Panc1 (cell line): ENCODE results near the gene SMIM35. TPM values are rescaled to one million over a fixed set of nuclear protein-coding genes. Genes with fewer than 3 reads are reported as not detected.

ENCODE experiments used
- ATAC-seq: fragments of 200-7000 bp; cut with Tn5 transposase; 2 replicates; pipeline ENCODE4 v1.9.1; 2020; ENCODE audit warnings: mild to moderate bottlenecking, moderate library complexity
- BruUV-seq: library from RNA; stranded (reverse); fragments of 400-500 nt; replicated peaks from 2 replicates; lab custom pipeline; 2021; lab: Mats Ljungman, UMichigan
- CTCF ChIA-PET: fragments of 300-600 bp; sonication (Branson Sonifier 250); formaldehyde crosslinking; loops from one replicate; lab custom pipeline; 2022; ENCODE audit warnings: antibody characterized with exemption; lab: Charles Lee
- POLR2A ChIA-PET: fragments of 300-600 bp; sonication (Branson Sonifier 250); formaldehyde crosslinking; loops from one replicate; lab custom pipeline; 2022; ENCODE audit warnings: antibody characterized with exemption; lab: Charles Lee
- DNase-seq: peaks from one replicate; pipeline ENCODE4 v3.0.0-alpha.2; 2010; ENCODE audit warnings: low read depth, low spot score
- H3K27ac ChIP-seq: 2 replicates; pipeline ENCODE4 v1.5.1; 2011; ENCODE audit warnings: mild to moderate bottlenecking, low read length, inconsistent platforms
- H3K27me3 ChIP-seq: fragments of 200-500 bp; sonication (Bioruptor generic); 2 replicates; pipeline ENCODE4 v1.6.0; 2014; ENCODE audit warnings: low read length, inconsistent platforms; ENCODE audit not compliant: control insufficient read depth, insufficient read depth
- H3K36me3 ChIP-seq: fragments of 200-500 bp; sonication (Bioruptor generic); 2 replicates; pipeline ENCODE4 v1.5.1; 2014; ENCODE audit warnings: inconsistent platforms, mild to moderate bottlenecking, low read length, moderate library complexity; ENCODE audit not compliant: control insufficient read depth, insufficient read depth
- H3K4me1 ChIP-seq: 2 replicates; pipeline ENCODE4 v1.5.1; 2011; ENCODE audit warnings: inconsistent platforms, mild to moderate bottlenecking, low read length, moderate library complexity; ENCODE audit not compliant: control insufficient read depth, insufficient read depth
- H3K4me3 ChIP-seq, 2 experiments: 2 replicates each; pipeline ENCODE4 v1.5.1; 2011 to 2012; ENCODE audit warnings: low read depth in 2 of 2, low read length in 2 of 2, mild to moderate bottlenecking in 2 of 2, inconsistent platforms in 1 of 2, moderate library complexity in 1 of 2
- H3K9me3 ChIP-seq: fragments of 200-500 bp; sonication (Bioruptor generic); 2 replicates; pipeline ENCODE4 v1.5.1; 2014; ENCODE audit warnings: low read depth, mild to moderate bottlenecking, inconsistent platforms, low read length, moderate library complexity; ENCODE audit not compliant: control insufficient read depth, insufficient read depth
- CTCF ChIP-seq: fragments of 450-650 bp; IDR thresholded peaks from 2 replicates; pipeline ENCODE4 v1.5.1; 2017; ENCODE audit warnings: mild to moderate bottlenecking
- POLR2AphosphoS5 ChIP-seq: IDR thresholded peaks from 2 replicates; pipeline ENCODE4 v1.6.1; 2012; ENCODE audit warnings: mild to moderate bottlenecking, low read depth, low read length, moderate library complexity
- REST ChIP-seq, 2 experiments: IDR thresholded peaks; 2 replicates each; pipeline ENCODE4 v1.6.1; 2011 to 2012; ENCODE audit warnings: low read depth in 2 of 2, control low read depth in 1 of 2, low read length in 1 of 2, mild to moderate bottlenecking in 1 of 2, moderate library complexity in 1 of 2; ENCODE audit not compliant: insufficient read depth in 1 of 2
- SIN3A ChIP-seq: IDR thresholded peaks from 2 replicates; pipeline ENCODE4 v1.6.1; 2012; ENCODE audit warnings: low read depth, mild to moderate bottlenecking, low read length, moderate library complexity, borderline replicate concordance; ENCODE audit not compliant: insufficient read depth
- TCF7L2 ChIP-seq: IDR thresholded peaks from 2 replicates; pipeline ENCODE4 v1.6.1; 2011; ENCODE audit warnings: mild to moderate bottlenecking, low read depth, low read length, inconsistent platforms
- in situ Hi-C: cut with HindIII; loops from 2 replicates; pipeline ENCODE4 v1.10.0; 2016; ENCODE audit warnings: low sequenced_read_pairs, low pct_unique_long_range_greater_than_20kb
- intact Hi-C: fragments of 100-400 bp; cut with micrococcal nuclease; formaldehyde crosslinking; loops from one replicate; pipeline ENCODE4 v1.10.0; 2022; ENCODE audit not compliant: unreplicated experiment
- total RNA-seq: library from RNA; stranded (reverse); gene quantifications from one replicate; pipeline ENCODE4 v1.2.1, GENCODE V29; 2021; ENCODE audit not compliant: unreplicated experiment

Gene SMIM35
- total RNA-seq, 1 experiment from 2014 or later = not detected

GRCh38 chr11:118017631-118018315 is 69.0 kb downstream of the SMIM35 start:
- in situ Hi-C loops (no loop called here), intact Hi-C loops (no loop called here)
- no TSS peak for BruUV-seq
- ATAC-seq = no peak
- Histone ChIP-seq H3K27ac (no peak overlapping the region), H3K36me3 (no peaks in the 10 kb centered on the region), H3K9me3 (peaks cover 8% of the 10 kb centered on the region; the same call in 1 of the 2 replicates), H3K27me3 (peaks cover 16% of the 10 kb centered on the region), H3K4me1 (no peaks in the 10 kb centered on the region), H3K4me3 (no peak overlapping the region)
- CTCF ChIA-PET = no interaction called here
- POLR2A ChIA-PET = no interaction called here
- DNase-seq = no peak
- TF ChIP-seq REST (IDR thresholded peaks at IDR 0.05; ENCODE audit: insufficient read depth in 1 of 2, low read depth in 2 of 2, low read length in 1 of 2) (no peak), POLR2AphosphoS5 (no peak), CTCF (no peak), SIN3A (no peak), TCF7L2 (no peak)

- Histone ChIP-seq H3K36me3 (no peaks in the 10 kb centered on the region), H3K4me1 (no peaks in the 10 kb centered on the region), H3K27me3 (peaks cover 16% of the 10 kb centered on the region), H3K4me3 (no peak overlapping the region), H3K9me3 (peaks cover 8% of the 10 kb centered on the region; the same call in 1 of the 2 replicates), H3K27ac (no peak overlapping the region)
- ATAC-seq = no peak
- ChIA-PET POLR2A (no interaction called here), CTCF (no interaction called here)
- DNase-seq = no peak
- in situ Hi-C loops (no loop called here), intact Hi-C loops (no loop called here)
- TF ChIP-seq REST (IDR thresholded peaks at IDR 0.05; ENCODE audit: insufficient read depth in 1 of 2, low read depth in 2 of 2, low read length in 1 of 2) = no peak
- TF ChIP-seq POLR2AphosphoS5 = no peak
- no peak for TF ChIP-seq SIN3A
- TF ChIP-seq TCF7L2 = no peak
- no peak for TF ChIP-seq CTCF
- no TSS peak for BruUV-seq
Observed at GRCh38 chr11:118017111-118017510, 69.7 kb downstream of the SMIM35 start.
